HFFc6 (cell line): Measurements from ENCODE around the gene INTS6. TPM values are rescaled to one million over a fixed set of nuclear protein-coding genes. Genes with fewer than 3 reads are reported as not detected.

Experiments used
- DNase-seq: peaks from one replicate; pipeline ENCODE4 v3.0.0-alpha.2; 2018
- H3K27ac Mint-ChIP-seq: 2 replicates; pipeline ENCODE4 v1.8.0; 2020; ENCODE audit warnings: mild to moderate bottlenecking, mixed read lengths
- H3K27me3 Mint-ChIP-seq: 2 replicates; pipeline ENCODE4 v1.8.0; 2021; ENCODE audit warnings: mild to moderate bottlenecking, moderate library complexity, mixed read lengths; ENCODE audit not compliant: insufficient read depth
- H3K36me3 Mint-ChIP-seq: 2 replicates; pipeline ENCODE4 v1.8.0; 2021; ENCODE audit warnings: low read depth, mixed read lengths
- H3K4me1 Mint-ChIP-seq: 2 replicates; pipeline ENCODE4 v1.8.0; 2020; ENCODE audit warnings: low read depth, mixed read lengths
- H3K4me3 Mint-ChIP-seq: 2 replicates; pipeline ENCODE4 v1.8.0; 2020; ENCODE audit warnings: mild to moderate bottlenecking, moderate library complexity, mixed read lengths
- H3K9me3 Mint-ChIP-seq: 2 replicates; pipeline ENCODE4 v1.8.0; 2020; ENCODE audit warnings: mild to moderate bottlenecking, mixed read lengths
- CTCF ChIP-seq: fragments of 200-600 bp; sonication (generic); IDR thresholded peaks from 2 replicates; pipeline ENCODE4 v1.5.0; 2021; ENCODE audit warnings: antibody characterized with exemption, mild to moderate bottlenecking
- total RNA-seq, 6 experiments: library from RNA; stranded (reverse); fragmentation: NEBNext Ultra II Directional; extraction: Animal tissue kit (Norgen Biotek cat#: 25700); gene quantifications; 2 replicates in 1 of 6; 3 replicates in 5 of 6; pipeline ENCODE4 v1.2.3, GENCODE V29; 2021

INTS6 gene
- total RNA-seq, 6 experiments from 2014 or later, result 32.4 to 38.6 (median 33.5) TPM

GRCh38 chr13:51449018-51449417 is 3.8 kb downstream of the INTS6 start:
- H3K4me3 Mint-ChIP-seq, result no peak overlapping the region
- peaks cover 1% of the 10 kb centered on the region; the same call in 1 of the 2 replicates for H3K27me3 Mint-ChIP-seq
- no peak for DNase-seq
- H3K27ac Mint-ChIP-seq, result peak overlapping the region; percentile 66
- TF ChIP-seq CTCF, result no peak
- H3K9me3 Mint-ChIP-seq, result no peaks in the 10 kb centered on the region
- peaks cover 35% of the 10 kb centered on the region for H3K4me1 Mint-ChIP-seq
- H3K36me3 Mint-ChIP-seq, result peaks cover 16% of the 10 kb centered on the region

- no peak overlapping the region for H3K4me3 Mint-ChIP-seq
- H3K27me3 Mint-ChIP-seq, result no peaks in the 10 kb centered on the region
- DNase-seq, result peak; percentile 32
- no peak overlapping the region for H3K27ac Mint-ChIP-seq
- H3K9me3 Mint-ChIP-seq, result no peaks in the 10 kb centered on the region
- peaks cover 18% of the 10 kb centered on the region for H3K4me1 Mint-ChIP-seq
- peak; percentile 73 for TF ChIP-seq CTCF
- H3K36me3 Mint-ChIP-seq, result peaks cover 6% of the 10 kb centered on the region
Observed at GRCh38 chr13:51444922-51445321, 7.9 kb downstream of the INTS6 start.

- TF ChIP-seq CTCF, result no peak
- Mint-ChIP-seq H3K36me3 (no peaks in the 10 kb centered on the region), H3K27ac (no peak overlapping the region), H3K4me1 (no peaks in the 10 kb centered on the region), H3K4me3 (no peak overlapping the region), H3K27me3 (no peaks in the 10 kb centered on the region; the same call in 1 of the 2 replicates), H3K9me3 (no peaks in the 10 kb centered on the region)
- DNase-seq, result no peak
Observed at GRCh38 chr13:51440381-51440780, 12.5 kb downstream of the INTS6 start.

GRCh38 chr13:51437550-51438127 is 15.2 kb downstream of the INTS6 start:
- Mint-ChIP-seq H3K27me3 (no peaks in the 10 kb centered on the region; the same call in 1 of the 2 replicates), H3K36me3 (no peaks in the 10 kb centered on the region), H3K4me1 (no peaks in the 10 kb centered on the region), H3K27ac (peak overlapping the region; percentile 14; the same call in 1 of the 2 replicates), H3K4me3 (no peak overlapping the region), H3K9me3 (no peaks in the 10 kb centered on the region)
- no peak for TF ChIP-seq CTCF
- no peak for DNase-seq

GRCh38 chr13:51435002-51435578 is 17.7 kb downstream of the INTS6 start:
- Mint-ChIP-seq H3K27ac (no peak overlapping the region), H3K4me3 (no peak overlapping the region), H3K27me3 (no peaks in the 10 kb centered on the region; the same call in 1 of the 2 replicates), H3K36me3 (peaks cover 5% of the 10 kb centered on the region; the same call in 1 of the 2 replicates), H3K9me3 (no peaks in the 10 kb centered on the region), H3K4me1 (no peaks in the 10 kb centered on the region; the same call in 1 of the 2 replicates)
- TF ChIP-seq CTCF, result peak; percentile 83
- peak; percentile 24 for DNase-seq
